ENCODE data around the gene WNT3A. TPM values are rescaled to one million over a fixed set of nuclear protein-coding genes. Genes with fewer than 3 reads are reported as not detected.

WNT3A gene
- total RNA-seq, 2 experiments from 2014 or later: not detected

GRCh38 chr1:228091084-228091483 lies 84.3 kb downstream of the WNT3A start:
- peaks cover 21% of the 10 kb centered on the region for H3K9me3 Mint-ChIP-seq
- peaks cover 69% of the 10 kb centered on the region for H3K4me1 Mint-ChIP-seq
- no peaks in the 10 kb centered on the region for H3K27me3 Mint-ChIP-seq
- CTCF ChIA-PET: interaction anchor here (1.5 kb wide), 1 partner anchor 92 kb away, joined by 3 read pairs; no protein-coding TSS in a partner anchor
- peaks cover 86% of the 10 kb centered on the region for H3K36me3 Mint-ChIP-seq (ENCODE audit: low read depth)
- POLR2A ChIA-PET: interaction anchor here (0.9 to 3.2 kb wide), 6 partner anchors 9 to 315 kb away, joined by 3 to 17 read pairs (median 4); partner anchors contain the start of genes ARF1 and MRPL55
- no peak overlapping the region for H3K4me3 Mint-ChIP-seq
- no peak overlapping the region for H3K27ac Mint-ChIP-seq
- no peak for DNase-seq

- ChIA-PET POLR2A (interaction anchor here (0.6 to 3.2 kb wide), 5 partner anchors 9 to 73 kb away, joined by 3 to 17 read pairs (median 4); partner anchors contain the start of gene ARF1), CTCF (no interaction called here)
- Mint-ChIP-seq H3K36me3 (ENCODE audit: low read depth) (peaks cover 86% of the 10 kb centered on the region), H3K9me3 (peaks cover 21% of the 10 kb centered on the region), H3K27ac (no peak overlapping the region), H3K4me1 (peaks cover 58% of the 10 kb centered on the region), H3K4me3 (no peak overlapping the region), H3K27me3 (no peaks in the 10 kb centered on the region)
- no peak for DNase-seq
Measured at GRCh38 chr1:228092342-228093049, 85.7 kb downstream of the WNT3A start.

GRCh38 chr1:228093050-228093906 lies 86.5 kb downstream of the WNT3A start:
- Mint-ChIP-seq H3K9me3 (peaks cover 21% of the 10 kb centered on the region), H3K4me1 (peaks cover 50% of the 10 kb centered on the region), H3K27ac (no peak overlapping the region), H3K4me3 (no peak overlapping the region), H3K36me3 (ENCODE audit: low read depth) (peaks cover 86% of the 10 kb centered on the region), H3K27me3 (no peaks in the 10 kb centered on the region)
- ChIA-PET CTCF (no interaction called here), POLR2A (interaction anchor here (0.6 to 1.7 kb wide), 3 partner anchors 10 to 72 kb away, joined by 3 to 4 read pairs (median 3); partner anchors contain the start of gene ARF1)
- DNase-seq: no peak

- peaks cover 38% of the 10 kb centered on the region for H3K4me1 Mint-ChIP-seq
- H3K9me3 Mint-ChIP-seq: peaks cover 21% of the 10 kb centered on the region
- H3K27me3 Mint-ChIP-seq: no peaks in the 10 kb centered on the region
- no peak overlapping the region for H3K4me3 Mint-ChIP-seq
- no peak for DNase-seq
- peaks cover 87% of the 10 kb centered on the region for H3K36me3 Mint-ChIP-seq (ENCODE audit: low read depth)
- no peak overlapping the region for H3K27ac Mint-ChIP-seq
- ChIA-PET CTCF (no interaction called here), POLR2A (interaction anchor here (0.8 to 1.7 kb wide), 2 partner anchors 10 to 12 kb away, joined by 3 read pairs; partner anchors contain the start of gene ARF1)
Measured at GRCh38 chr1:228094432-228095016, 87.7 kb downstream of the WNT3A start.

- Mint-ChIP-seq H3K9me3 (peaks cover 21% of the 10 kb centered on the region), H3K27me3 (no peaks in the 10 kb centered on the region), H3K4me3 (no peak overlapping the region), H3K4me1 (peaks cover 32% of the 10 kb centered on the region), H3K27ac (no peak overlapping the region), H3K36me3 (ENCODE audit: low read depth) (peaks cover 84% of the 10 kb centered on the region)
- CTCF ChIA-PET: no interaction called here
- POLR2A ChIA-PET: interaction anchor here (0.8 to 1.7 kb wide), 2 partner anchors 11 to 13 kb away, joined by 3 read pairs; partner anchors contain the start of gene ARF1
- DNase-seq: no peak
Measured at GRCh38 chr1:228095161-228095560, 88.4 kb downstream of the WNT3A start.

- H3K27me3 Mint-ChIP-seq: no peaks in the 10 kb centered on the region
- POLR2A ChIA-PET: no interaction called here
- H3K36me3 Mint-ChIP-seq (ENCODE audit: low read depth): peaks cover 77% of the 10 kb centered on the region
- peaks cover 21% of the 10 kb centered on the region for H3K9me3 Mint-ChIP-seq
- no peak overlapping the region for H3K27ac Mint-ChIP-seq
- CTCF ChIA-PET: no interaction called here
- H3K4me1 Mint-ChIP-seq: peaks cover 26% of the 10 kb centered on the region
- no peak for DNase-seq
- H3K4me3 Mint-ChIP-seq: no peak overlapping the region
Measured at GRCh38 chr1:228095938-228096337, 89.1 kb downstream of the WNT3A start.

- H3K36me3 Mint-ChIP-seq (ENCODE audit: low read depth): peaks cover 69% of the 10 kb centered on the region
- no peaks in the 10 kb centered on the region for H3K27me3 Mint-ChIP-seq
- H3K4me1 Mint-ChIP-seq: peaks cover 26% of the 10 kb centered on the region
- H3K27ac Mint-ChIP-seq: no peak overlapping the region
- no peak for DNase-seq
- no peak overlapping the region for H3K4me3 Mint-ChIP-seq
- ChIA-PET POLR2A (no interaction called here), CTCF (no interaction called here)
- H3K9me3 Mint-ChIP-seq: peaks cover 21% of the 10 kb centered on the region
Measured at GRCh38 chr1:228096416-228097332, 89.9 kb downstream of the WNT3A start.

GRCh38 chr1:228097333-228098081 lies 90.7 kb downstream of the WNT3A start:
- Mint-ChIP-seq H3K27ac (no peak overlapping the region), H3K9me3 (peaks cover 18% of the 10 kb centered on the region), H3K4me3 (no peak overlapping the region), H3K4me1 (peaks cover 22% of the 10 kb centered on the region), H3K36me3 (ENCODE audit: low read depth) (peaks cover 61% of the 10 kb centered on the region), H3K27me3 (no peaks in the 10 kb centered on the region)
- ChIA-PET CTCF (no interaction called here), POLR2A (interaction anchor here (0.8 to 3.0 kb wide), 5 partner anchors 8 to 339 kb away, joined by 3 to 28 read pairs (median 5); partner anchors contain the start of genes ARF1 and MRPL55)
- no peak for DNase-seq

GRCh38 chr1:228098323-228098931 lies 91.6 kb downstream of the WNT3A start:
- no peak for DNase-seq
- peaks cover 27% of the 10 kb centered on the region for H3K4me1 Mint-ChIP-seq
- CTCF ChIA-PET: interaction anchor here (0.9 to 1.5 kb wide), 4 partner anchors 14 to 99 kb away, joined by 3 to 7 read pairs (median 4); partner anchors contain the start of gene IBA57
- no peaks in the 10 kb centered on the region for H3K27me3 Mint-ChIP-seq
- POLR2A ChIA-PET: interaction anchor here (0.8 to 3.0 kb wide), 6 partner anchors 9 to 340 kb away, joined by 3 to 28 read pairs (median 4); partner anchors contain the start of genes ARF1 and MRPL55
- H3K36me3 Mint-ChIP-seq (ENCODE audit: low read depth): peaks cover 56% of the 10 kb centered on the region
- peaks cover 15% of the 10 kb centered on the region for H3K9me3 Mint-ChIP-seq
- H3K27ac Mint-ChIP-seq: no peak overlapping the region
- H3K4me3 Mint-ChIP-seq: no peak overlapping the region

GRCh38 chr1:228099331-228099732 lies 92.5 kb downstream of the WNT3A start:
- POLR2A ChIA-PET: interaction anchor here (1.2 to 3.0 kb wide), 6 partner anchors 8 to 341 kb away, joined by 4 to 28 read pairs (median 8); partner anchors contain the start of gene ARF1
- CTCF ChIA-PET: interaction anchor here (0.9 to 1.5 kb wide), 4 partner anchors 15 to 100 kb away, joined by 3 to 7 read pairs (median 4); partner anchors contain the start of gene IBA57
- DNase-seq: peak; percentile 15
- Mint-ChIP-seq H3K36me3 (ENCODE audit: low read depth) (peaks cover 51% of the 10 kb centered on the region), H3K27ac (no peak overlapping the region), H3K27me3 (no peaks in the 10 kb centered on the region), H3K4me3 (no peak overlapping the region), H3K9me3 (peaks cover 11% of the 10 kb centered on the region), H3K4me1 (peaks cover 36% of the 10 kb centered on the region)

Measured in activated CD4-positive, alpha-beta memory T cell treated with anti-CD3 and anti-CD28 coated beads, Interleukin-2, amount 10 ng/mL, durations not matched to agents 7 days and 5 days (primary cell).